Osteoblast (primary cell): Measurements from ENCODE around the gene TLE2. TPM values are rescaled to one million over a fixed set of nuclear protein-coding genes. Genes with fewer than 3 reads are reported as not detected.
"Not testable (repeated sequence)": the region's sequence is repeated elsewhere in the genome, so short reads cannot be mapped to it uniquely, and the experiment has no call there.

ENCODE experiments used
- DNase-seq: peaks from one replicate; pipeline ENCODE4 v3.0.0; 2011; ENCODE audit warnings: low spot score, mixed read lengths; ENCODE audit not compliant: insufficient read length; ENCODE audit errors: missing footprints
- H2AFZ ChIP-seq: 2 replicates; pipeline ENCODE4 v1.6.0; 2011; ENCODE audit warnings: mild to moderate bottlenecking, low read length
- H3K27ac ChIP-seq: 2 replicates; pipeline ENCODE4 v1.5.1; 2011; ENCODE audit warnings: mild to moderate bottlenecking, low read depth, low read length, moderate library complexity
- H3K27me3 ChIP-seq: 2 replicates; pipeline ENCODE4 v1.6.0; 2012; ENCODE audit warnings: mild to moderate bottlenecking, control low read depth, inconsistent platforms, low read length, moderate library complexity; ENCODE audit not compliant: insufficient read depth
- H3K36me3 ChIP-seq: 2 replicates; pipeline ENCODE4 v1.5.1; 2011; ENCODE audit warnings: mild to moderate bottlenecking, low read length, control low read depth, moderate library complexity; ENCODE audit not compliant: insufficient read depth
- H3K4me1 ChIP-seq: 2 replicates; pipeline ENCODE4 v1.5.1; 2011; ENCODE audit warnings: mild to moderate bottlenecking, low read length, control low read depth, moderate library complexity; ENCODE audit not compliant: insufficient read depth
- H3K4me2 ChIP-seq: 2 replicates; pipeline ENCODE4 v1.6.0; 2011; ENCODE audit warnings: mild to moderate bottlenecking, low read length; ENCODE audit not compliant: insufficient read depth
- H3K4me3 ChIP-seq: fragments of 200-600 bp; sonication (generic); 3 replicates; pipeline ENCODE4 v1.5.1; 2012; ENCODE audit warnings: mild to moderate bottlenecking, low read length, inconsistent platforms; ENCODE audit not compliant: insufficient read depth
- H3K79me2 ChIP-seq: 2 replicates; pipeline ENCODE4 v1.6.0; 2012; ENCODE audit warnings: mild to moderate bottlenecking, low read length, control low read depth, inconsistent platforms; ENCODE audit not compliant: insufficient read depth
- H3K9me3 ChIP-seq: 2 replicates; pipeline ENCODE4 v1.5.1; 2011; ENCODE audit warnings: low read depth, low read length, control low read depth
- H4K20me1 ChIP-seq: 2 replicates; pipeline ENCODE4 v1.6.0; 2012; ENCODE audit warnings: mild to moderate bottlenecking, low read length, control low read depth; ENCODE audit not compliant: insufficient read depth
- total RNA-seq: library from RNA; depleted of rRNA; stranded (reverse); fragments of >200 nt; gene quantifications from 2 replicates; pipeline ENCODE4 v1.2.3, GENCODE V29; 2012
- TF ChIP-seq, protein P1 (sequence below): IDR thresholded peaks from 2 replicates; pipeline ENCODE4 v1.5.1; 2011; ENCODE audit warnings: mild to moderate bottlenecking, low read depth, low read length, moderate library complexity; ENCODE audit errors: extremely low read depth

Gene TLE2
- total RNA-seq, 1 donor = 5.1 TPM

DNA sequence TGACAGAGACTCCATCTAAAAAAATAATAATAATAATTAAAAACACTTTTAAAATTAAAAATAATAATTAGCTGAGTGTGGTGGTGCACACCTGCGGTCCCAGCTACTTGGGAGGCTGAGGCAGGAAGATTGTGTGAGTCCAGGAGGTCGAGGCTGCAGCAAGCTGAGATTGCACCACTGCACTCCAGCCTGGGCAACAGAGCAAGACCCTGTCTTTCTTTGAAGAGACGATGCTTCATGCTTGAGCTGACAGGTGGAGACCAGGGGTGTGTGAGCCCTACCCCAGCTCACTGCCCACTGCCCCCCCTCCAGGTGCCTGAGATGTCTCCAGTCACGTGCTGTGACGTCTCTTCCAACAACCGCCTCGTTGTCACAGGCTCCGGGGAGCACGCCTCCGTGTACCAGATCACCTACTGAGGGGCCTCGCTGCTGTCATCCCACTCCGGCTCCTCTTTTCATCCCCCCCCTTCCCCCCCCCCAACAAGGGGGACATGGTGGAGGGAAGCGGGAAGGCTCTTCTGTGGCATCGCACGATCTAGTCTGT is 34.4 kb downstream of the TLE2 start:
- no peak overlapping the region for H3K27ac ChIP-seq
- no peaks in the 10 kb centered on the region for H4K20me1 ChIP-seq
- no peaks in the 10 kb centered on the region for H3K27me3 ChIP-seq
- no peaks in the 10 kb centered on the region for H3K4me1 ChIP-seq
- no peak overlapping the region for H2AFZ ChIP-seq
- no peaks in the 10 kb centered on the region for H3K79me2 ChIP-seq
- no peaks in the 10 kb centered on the region for H3K36me3 ChIP-seq
- H3K4me2 ChIP-seq = no peak overlapping the region
- H3K9me3 ChIP-seq = no peaks in the 10 kb centered on the region
- no peak overlapping the region for H3K4me3 ChIP-seq
- TF ChIP-seq, protein P1, sequence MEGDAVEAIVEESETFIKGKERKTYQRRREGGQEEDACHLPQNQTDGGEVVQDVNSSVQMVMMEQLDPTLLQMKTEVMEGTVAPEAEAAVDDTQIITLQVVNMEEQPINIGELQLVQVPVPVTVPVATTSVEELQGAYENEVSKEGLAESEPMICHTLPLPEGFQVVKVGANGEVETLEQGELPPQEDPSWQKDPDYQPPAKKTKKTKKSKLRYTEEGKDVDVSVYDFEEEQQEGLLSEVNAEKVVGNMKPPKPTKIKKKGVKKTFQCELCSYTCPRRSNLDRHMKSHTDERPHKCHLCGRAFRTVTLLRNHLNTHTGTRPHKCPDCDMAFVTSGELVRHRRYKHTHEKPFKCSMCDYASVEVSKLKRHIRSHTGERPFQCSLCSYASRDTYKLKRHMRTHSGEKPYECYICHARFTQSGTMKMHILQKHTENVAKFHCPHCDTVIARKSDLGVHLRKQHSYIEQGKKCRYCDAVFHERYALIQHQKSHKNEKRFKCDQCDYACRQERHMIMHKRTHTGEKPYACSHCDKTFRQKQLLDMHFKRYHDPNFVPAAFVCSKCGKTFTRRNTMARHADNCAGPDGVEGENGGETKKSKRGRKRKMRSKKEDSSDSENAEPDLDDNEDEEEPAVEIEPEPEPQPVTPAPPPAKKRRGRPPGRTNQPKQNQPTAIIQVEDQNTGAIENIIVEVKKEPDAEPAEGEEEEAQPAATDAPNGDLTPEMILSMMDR = no peak
- peak; percentile 41 for DNase-seq

DNA sequence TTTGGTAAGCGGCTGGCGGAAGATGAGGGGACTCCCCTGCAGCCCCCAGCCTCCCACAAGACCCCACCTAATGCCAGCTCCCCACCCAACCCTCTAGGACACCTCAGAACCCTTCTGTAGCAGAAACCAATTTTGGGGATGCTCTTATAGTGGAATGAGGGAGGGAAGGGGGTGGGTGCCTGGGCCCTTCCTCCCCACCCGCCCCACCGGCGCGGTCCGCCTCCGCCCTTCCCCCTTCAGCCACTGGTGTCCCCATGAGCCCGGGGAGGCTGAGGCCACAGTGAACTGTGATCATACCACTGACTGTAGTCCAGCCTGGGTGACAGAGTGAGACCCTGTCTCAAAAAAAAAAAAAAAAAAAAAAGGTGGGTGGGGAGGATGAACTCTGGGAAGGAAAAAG is 35.5 kb downstream of the TLE2 start:
- Histone ChIP-seq H3K9me3 (no peaks in the 10 kb centered on the region), H3K79me2 (no peaks in the 10 kb centered on the region), H3K36me3 (no peaks in the 10 kb centered on the region), H4K20me1 (no peaks in the 10 kb centered on the region), H3K4me2 (no peak overlapping the region), H2AFZ (no peak overlapping the region), H3K27ac (no peak overlapping the region), H3K4me3 (no peak overlapping the region), H3K4me1 (no peaks in the 10 kb centered on the region), H3K27me3 (no peaks in the 10 kb centered on the region)
- TF ChIP-seq, protein P1 = no peak
- DNase-seq = peak; percentile 55

DNA sequence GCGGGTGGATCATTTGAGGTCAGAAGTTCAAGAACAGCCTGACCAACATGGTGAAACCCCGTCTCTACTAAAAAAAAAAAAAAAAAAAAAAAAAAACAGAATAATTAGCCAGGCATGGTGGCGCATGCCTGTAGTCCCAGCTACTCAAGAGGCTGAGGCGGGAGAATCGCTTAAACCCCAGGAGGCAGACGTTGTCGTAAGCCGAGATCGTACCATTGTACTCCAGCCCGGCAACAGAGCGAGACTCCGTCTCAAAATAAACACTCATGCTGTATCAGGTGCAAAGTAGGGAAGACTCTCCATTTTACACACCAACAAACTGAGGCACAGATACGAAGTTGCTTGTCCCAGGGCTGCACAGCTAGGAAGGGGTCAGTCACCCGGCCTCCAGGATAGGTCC is 36.1 kb downstream of the TLE2 start:
- Histone ChIP-seq H4K20me1 (no peaks in the 10 kb centered on the region), H3K27me3 (no peaks in the 10 kb centered on the region), H3K4me2 (no peak overlapping the region), H2AFZ (no peak overlapping the region), H3K36me3 (no peaks in the 10 kb centered on the region), H3K79me2 (no peaks in the 10 kb centered on the region), H3K27ac (no peak overlapping the region), H3K9me3 (no peaks in the 10 kb centered on the region), H3K4me1 (no peaks in the 10 kb centered on the region), H3K4me3 (no peak overlapping the region)
- TF ChIP-seq, protein P1 = no peak
- DNase-seq = no peak

DNA sequence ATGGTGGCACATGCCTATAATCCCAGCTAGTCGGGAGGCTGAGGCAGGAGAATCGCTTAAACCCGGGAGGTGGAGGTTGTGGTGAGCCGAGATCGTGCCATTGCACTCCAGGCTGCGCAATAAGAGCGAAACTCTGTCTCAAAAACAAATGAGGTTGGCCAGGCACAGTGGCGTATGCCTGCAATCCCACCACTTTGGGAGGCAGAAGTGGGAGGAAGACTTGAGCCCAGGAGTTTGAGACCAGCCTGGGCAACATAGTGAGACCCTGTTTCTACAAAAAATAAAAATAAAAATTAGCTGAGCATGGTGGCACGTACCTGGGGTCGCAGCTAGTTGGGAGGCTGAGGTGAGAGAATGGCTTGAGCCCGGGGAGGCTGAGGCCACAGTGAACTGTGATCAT is 36.7 kb downstream of the TLE2 start:
- not testable (repeated sequence) for DNase-seq, H3K4me2 ChIP-seq, H3K4me1 ChIP-seq, H3K4me3 ChIP-seq, H2AFZ ChIP-seq, H3K36me3 ChIP-seq, H3K27ac ChIP-seq, H3K27me3 ChIP-seq, H4K20me1 ChIP-seq, H3K79me2 ChIP-seq, H3K9me3 ChIP-seq
